H1 (cell line): ENCODE measurements around the gene PLPP7. TPM values are rescaled to one million over a fixed set of nuclear protein-coding genes. Genes with fewer than 3 reads are reported as not detected.

Experiments
- CTCF ChIA-PET: fragments of 300-600 bp; sonication (Branson Sonifier 250); formaldehyde crosslinking; loops from one replicate; lab custom pipeline; 2021; ENCODE audit not compliant: partially characterized antibody; lab: Charles Lee
- POLR2A ChIA-PET: fragments of 300-600 bp; sonication (Branson Sonifier 250); formaldehyde crosslinking; loops from one replicate; lab custom pipeline; 2021; ENCODE audit warnings: inconsistent platforms; ENCODE audit not compliant: partially characterized antibody; lab: Charles Lee
- DNase-seq, 2 experiments: peaks; one replicate each; pipeline versions ENCODE4 v3.0.0 to v3.0.0-alpha.2; 2010 to 2022; ENCODE audit warnings: low spot score in 2 of 2, low read depth in 1 of 2, mixed read lengths in 1 of 2
- FAIRE-seq: peaks from 2 replicates; lab custom pipeline; 2011; peaks lifted over from hg19 to GRCh38; lab: Jason Lieb, UNC
- H2AFZ ChIP-seq: 2 replicates; pipeline ENCODE4 v1.8.1; 2012; ENCODE audit warnings: low read length, inconsistent platforms
- H2AK5ac ChIP-seq: 2 replicates; pipeline ENCODE4 v1.6.1; 2013; ENCODE audit warnings: low read depth, low read length
- H2BK120ac ChIP-seq: replicated peaks from 2 replicates; pipeline ENCODE3; 2013; ENCODE audit warnings: low read depth, low read length, inconsistent platforms
- H2BK12ac ChIP-seq: 2 replicates; pipeline ENCODE4 v1.6.1; 2013; ENCODE audit warnings: low read depth, low read length
- H2BK15ac ChIP-seq: 2 replicates; pipeline ENCODE4 v1.6.1; 2013; ENCODE audit warnings: low read length
- H2BK20ac ChIP-seq: 2 replicates; pipeline ENCODE4 v1.6.1; 2013; ENCODE audit warnings: low read length
- H2BK5ac ChIP-seq: 2 replicates; pipeline ENCODE4 v1.6.1; 2013; ENCODE audit warnings: low read depth, low read length
- H3K14ac ChIP-seq: 2 replicates; pipeline ENCODE4 v1.6.1; 2013; ENCODE audit warnings: inconsistent platforms; ENCODE audit not compliant: insufficient read length
- H3K18ac ChIP-seq: 2 replicates; pipeline ENCODE4 v1.6.1; 2013; ENCODE audit warnings: low read length; ENCODE audit errors: extremely low read depth
- H3K23ac ChIP-seq: 2 replicates; pipeline ENCODE4 v1.6.1; 2013; ENCODE audit warnings: inconsistent platforms; ENCODE audit not compliant: insufficient read length
- H3K23me2 ChIP-seq: 2 replicates; pipeline ENCODE4 v1.6.1; 2013; ENCODE audit warnings: low read depth, low read length
- H3K27ac ChIP-seq: 2 replicates; pipeline ENCODE4 v1.6.1; 2011; ENCODE audit warnings: low read depth, low read length, inconsistent platforms
- H3K27me3 ChIP-seq, 4 experiments: replicated peaks in 1 of 4; 1 replicate in 1 of 4; 2 replicates in 3 of 4; pipeline versions ENCODE4 v1.6.1 to v1.8.1; 2011 to 2013; ENCODE audit warnings: low read length in 3 of 4, mild to moderate bottlenecking in 3 of 4, inconsistent platforms in 2 of 4, mixed read lengths in 2 of 4, moderate library complexity in 1 of 4; ENCODE audit not compliant: control insufficient read depth in 3 of 4, insufficient read depth in 3 of 4; ENCODE audit errors: extremely low read depth in 1 of 4
- H3K36me3 ChIP-seq, 4 experiments: 2 replicates each; pipeline versions ENCODE4 v1.6.1 to v1.8.1; 2011 to 2013; ENCODE audit warnings: mild to moderate bottlenecking in 4 of 4, low read length in 3 of 4, moderate library complexity in 2 of 4, control low read depth in 1 of 4, inconsistent platforms in 1 of 4; ENCODE audit not compliant: insufficient read depth in 4 of 4, control insufficient read depth in 2 of 4
- H3K4ac ChIP-seq: replicated peaks from 2 replicates; pipeline ENCODE3; 2013; ENCODE audit warnings: low read length, low read depth, mixed read lengths, inconsistent platforms; ENCODE audit not compliant: insufficient read length
- H3K4me1 ChIP-seq, 4 experiments: replicated peaks in 1 of 4; 1 replicate in 1 of 4; 2 replicates in 3 of 4; pipeline versions ENCODE4 v1.6.1 to v1.8.1; 2011 to 2013; ENCODE audit warnings: low read length in 3 of 4, inconsistent platforms in 2 of 4, mixed read lengths in 1 of 4; ENCODE audit not compliant: insufficient read depth in 4 of 4, control insufficient read depth in 3 of 4
- H3K4me2 ChIP-seq, 2 experiments: 2 replicates each; pipeline versions ENCODE4 v1.6.1 to v1.8.1; 2011 to 2013; ENCODE audit warnings: low read depth in 2 of 2, low read length in 2 of 2, control low read depth in 1 of 2, inconsistent platforms in 1 of 2, mild to moderate bottlenecking in 1 of 2; ENCODE audit not compliant: insufficient read depth in 1 of 2
- H3K4me3 ChIP-seq, 4 experiments: fragments of 200-600, 300-600 bp in 1 of 4; sonication (generic), shearing (Covaris generic), sonication (Bioruptor Twin) in 1 of 4; 2 replicates each; pipeline versions ENCODE4 v1.5.1 to v1.8.1; 2011 to 2016; ENCODE audit warnings: low read length in 4 of 4, low read depth in 3 of 4, control low read depth in 2 of 4, inconsistent platforms in 2 of 4, mild to moderate bottlenecking in 2 of 4, mixed read lengths in 1 of 4, moderate library complexity in 1 of 4; ENCODE audit not compliant: insufficient read depth in 2 of 4; ENCODE audit errors: extremely low read depth in 1 of 4
- H3K56ac ChIP-seq: replicated peaks from 2 replicates; pipeline ENCODE3; 2013; ENCODE audit warnings: low read depth, mild to moderate bottlenecking, mixed read lengths, low read length, inconsistent platforms; ENCODE audit not compliant: insufficient read length
- H3K79me1 ChIP-seq: 2 replicates; pipeline ENCODE4 v1.6.1; 2013; ENCODE audit warnings: low read depth, low read length, control low read depth
- H3K79me2 ChIP-seq, 2 experiments: 2 replicates each; pipeline versions ENCODE4 v1.6.1 to v1.8.1; 2012 to 2013; ENCODE audit warnings: low read length in 2 of 2, mild to moderate bottlenecking in 2 of 2, inconsistent platforms in 1 of 2; ENCODE audit not compliant: insufficient read depth in 2 of 2, control insufficient read depth in 1 of 2
- H3K9ac ChIP-seq, 4 experiments: replicated peaks in 1 of 4; 1 replicate in 1 of 4; 2 replicates in 3 of 4; pipeline versions ENCODE4 v1.6.1 to v1.8.1; 2011 to 2013; ENCODE audit warnings: low read depth in 3 of 4, low read length in 3 of 4, control low read depth in 2 of 4, mild to moderate bottlenecking in 2 of 4, moderate library complexity in 2 of 4, inconsistent platforms in 1 of 4; ENCODE audit errors: extremely low read depth in 1 of 4
- H3K9me3 ChIP-seq, 2 experiments: 2 replicates each; pipeline versions ENCODE4 v1.6.1 to v1.8.1; 2012 to 2013; ENCODE audit warnings: mild to moderate bottlenecking in 2 of 2, moderate library complexity in 2 of 2, control low read depth in 1 of 2, inconsistent platforms in 1 of 2, low read depth in 1 of 2, low read length in 1 of 2, mixed read lengths in 1 of 2; ENCODE audit not compliant: insufficient read depth in 2 of 2
- H4K20me1 ChIP-seq, 2 experiments: replicated peaks in 1 of 2; 2 replicates each; pipeline versions ENCODE3 to v1.8.1; 2011 to 2013; ENCODE audit warnings: inconsistent platforms in 2 of 2, low read length in 2 of 2, mild to moderate bottlenecking in 1 of 2; ENCODE audit not compliant: insufficient read depth in 2 of 2, control insufficient read depth in 1 of 2
- H4K5ac ChIP-seq: 2 replicates; pipeline ENCODE4 v1.6.1; 2013; ENCODE audit warnings: low read length, low read depth, mixed read lengths, inconsistent platforms; ENCODE audit not compliant: insufficient read length
- H4K8ac ChIP-seq: 2 replicates; pipeline ENCODE4 v1.8.0; 2013; ENCODE audit warnings: mild to moderate bottlenecking, moderate library complexity, low read length, inconsistent platforms; ENCODE audit not compliant: insufficient read depth; ENCODE audit errors: extremely low read depth
- H4K91ac ChIP-seq: replicated peaks from 2 replicates; pipeline ENCODE3; 2013; ENCODE audit warnings: low read length, mixed read lengths, inconsistent platforms; ENCODE audit not compliant: insufficient read length
- RAD21 ChIP-seq, 2 experiments: IDR thresholded peaks in 1 of 2; conservative IDR thresholded peaks in 1 of 2; 2 replicates each; pipeline ENCODE4 v1.6.1; 2011; ENCODE audit warnings: low read depth in 2 of 2, low read length in 2 of 2, improper control_type of control experiment in 1 of 2, inconsistent platforms in 1 of 2, mild to moderate bottlenecking in 1 of 2, moderate library complexity in 1 of 2
- WGBS, 2 experiments: shearing (Covaris generic) in 1 of 2; methylation state at CpG; one replicate each; pipeline versions ENCODE4 v1.1.6 to v1.1.7; 2013 to 2015; ENCODE audit warnings: low lambda C conversion rate in 2 of 2, mixed read lengths in 2 of 2, inconsistent platforms in 1 of 2, low coverage in 1 of 2, missing lambda C conversion rate in 1 of 2; ENCODE audit not compliant: insufficient replicate concordance in 2 of 2, insufficient coverage in 1 of 2, insufficient read length in 1 of 2; ENCODE audit errors: extremely low coverage in 1 of 2, missing lambda C conversion rate in 1 of 2; 5-methylcytosine and 5-hydroxymethylcytosine counted together
- polyA plus RNA-seq, 7 experiments: library from polyadenylated mRNA; depleted of rRNA in 3 of 7; stranded (reverse) in 5 of 7; unstranded in 2 of 7; fragments of >200 nt in 5 of 7; fragments of 200-250 nt in 2 of 7; gene quantifications; 1 replicate in 5 of 7; 2 replicates in 1 of 7; 4 replicates in 1 of 7; pipeline versions ENCODE4 v1.2.1 to v1.2.3, GENCODE V29; 2011 to 2013; ENCODE audit warnings: missing spikeins in 2 of 7, mixed read lengths in 2 of 7
- total RNA-seq: library from RNA; stranded (reverse); fragmentation: NEBNext Ultra II Directional; extraction: Animal tissue kit (Norgen Biotek cat#: 25700); gene quantifications from 2 replicates; pipeline ENCODE4 v1.2.1, GENCODE V29; 2021
- TF ChIP-seq, protein P1 (sequence below), 3 experiments: IDR thresholded peaks; 1 replicate in 2 of 3; 2 replicates in 1 of 3; pipeline versions ENCODE4 v1.5.1 to v1.6.1; 2011; ENCODE audit warnings: low read length in 3 of 3, mild to moderate bottlenecking in 3 of 3, inconsistent platforms in 2 of 3, low read depth in 1 of 3, moderate library complexity in 1 of 3; ENCODE audit not compliant: insufficient read depth in 1 of 3; ENCODE audit errors: control extremely low read depth in 1 of 3
- TF ChIP-seq, protein P2 (sequence below): IDR thresholded peaks from 2 replicates; pipeline ENCODE4 v1.6.1; 2011; ENCODE audit warnings: low read depth, mild to moderate bottlenecking, low read length; ENCODE audit not compliant: insufficient read depth

PLPP7 gene
- total and polyA plus RNA-seq, 2 of the 8 experiments (the other 6 are each of a cell fraction or from before 2014, with no cell fraction given): 3.4 to 3.9 TPM

DNA sequence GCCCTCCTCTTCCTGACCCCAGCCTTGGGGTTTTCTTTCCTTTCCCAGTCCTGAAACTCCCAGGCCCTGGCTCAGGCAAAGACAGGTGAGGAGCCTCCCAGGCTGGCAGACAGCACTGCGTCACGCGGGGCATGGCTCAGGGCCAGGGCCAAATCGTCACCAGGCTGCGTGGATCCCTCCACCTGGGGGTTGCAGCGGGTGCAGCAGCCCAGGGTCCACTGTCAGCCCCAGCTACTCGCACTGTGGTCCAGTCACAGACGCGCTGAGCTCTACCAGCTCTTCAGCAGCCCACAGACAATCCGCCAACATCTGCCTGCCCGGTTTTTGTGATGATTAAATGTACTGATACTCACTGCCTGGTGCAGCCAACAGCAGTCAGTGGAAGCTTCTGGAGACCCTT lies 25.3 kb upstream of the PLPP7 start:
- no peaks in the 10 kb centered on the region for H3K27me3 ChIP-seq
- H2AFZ ChIP-seq: no peak overlapping the region
- no peak overlapping the region for H3K14ac ChIP-seq
- no peak overlapping the region for H3K18ac ChIP-seq
- no peak overlapping the region for H2BK12ac ChIP-seq
- H2BK5ac ChIP-seq: no peak overlapping the region; the same call in 1 of the 2 replicates
- no peak overlapping the region for H3K56ac ChIP-seq
- peak; percentile 18 to 22; a peak in 2 of 4 replicates for TF ChIP-seq RAD21 (IDR thresholded peaks at IDR 0.05 in 1 of 2, conservative IDR thresholded peaks at IDR 0.05 in 1 of 2; ENCODE audit: low read depth in 2 of 2, low read length in 2 of 2)
- TF ChIP-seq, protein P1, sequence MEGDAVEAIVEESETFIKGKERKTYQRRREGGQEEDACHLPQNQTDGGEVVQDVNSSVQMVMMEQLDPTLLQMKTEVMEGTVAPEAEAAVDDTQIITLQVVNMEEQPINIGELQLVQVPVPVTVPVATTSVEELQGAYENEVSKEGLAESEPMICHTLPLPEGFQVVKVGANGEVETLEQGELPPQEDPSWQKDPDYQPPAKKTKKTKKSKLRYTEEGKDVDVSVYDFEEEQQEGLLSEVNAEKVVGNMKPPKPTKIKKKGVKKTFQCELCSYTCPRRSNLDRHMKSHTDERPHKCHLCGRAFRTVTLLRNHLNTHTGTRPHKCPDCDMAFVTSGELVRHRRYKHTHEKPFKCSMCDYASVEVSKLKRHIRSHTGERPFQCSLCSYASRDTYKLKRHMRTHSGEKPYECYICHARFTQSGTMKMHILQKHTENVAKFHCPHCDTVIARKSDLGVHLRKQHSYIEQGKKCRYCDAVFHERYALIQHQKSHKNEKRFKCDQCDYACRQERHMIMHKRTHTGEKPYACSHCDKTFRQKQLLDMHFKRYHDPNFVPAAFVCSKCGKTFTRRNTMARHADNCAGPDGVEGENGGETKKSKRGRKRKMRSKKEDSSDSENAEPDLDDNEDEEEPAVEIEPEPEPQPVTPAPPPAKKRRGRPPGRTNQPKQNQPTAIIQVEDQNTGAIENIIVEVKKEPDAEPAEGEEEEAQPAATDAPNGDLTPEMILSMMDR (IDR thresholded peaks at IDR 0.05; ENCODE audit: control extremely low read depth in 1 of 3, insufficient read depth in 1 of 3, low read depth in 1 of 3, low read length in 3 of 3): peak in 2 of 3 experiments; percentile 7 to 21; a peak in 2 of 4 replicates
- TF ChIP-seq, protein P2, sequence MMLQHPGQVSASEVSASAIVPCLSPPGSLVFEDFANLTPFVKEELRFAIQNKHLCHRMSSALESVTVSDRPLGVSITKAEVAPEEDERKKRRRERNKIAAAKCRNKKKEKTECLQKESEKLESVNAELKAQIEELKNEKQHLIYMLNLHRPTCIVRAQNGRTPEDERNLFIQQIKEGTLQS: no peak
- no peak overlapping the region for H3K23ac ChIP-seq
- peak overlapping the region; percentile 89; the same call in 1 of the 2 replicates for H4K8ac ChIP-seq
- no peak overlapping the region for H2BK120ac ChIP-seq
- ChIA-PET CTCF (interaction anchor here (0.6 to 2.0 kb wide), 14 partner anchors 9 to 1785 kb away, joined by 3 to 7 read pairs (median 3); partner anchors contain the start of gene FAM78A), POLR2A (interaction anchor here (0.7 kb wide), 1 partner anchor 97 kb away, joined by 3 read pairs; no protein-coding TSS in a partner anchor)
- H3K4ac ChIP-seq: peak overlapping the region; percentile 53
- FAIRE-seq (no peak), DNase-seq (peak in 1 of 2 experiments; percentile 47)
- H3K27ac ChIP-seq: no peak overlapping the region
- no peaks in the 10 kb centered on the region for H3K79me2 ChIP-seq
- H3K4me1 ChIP-seq: peaks cover 0 to 3% (median under 1%) of the 10 kb centered on the region in 4 experiments; a peak in 4 of 7 replicates
- H3K36me3 ChIP-seq: no peaks in the 10 kb centered on the region
- H3K4me2 ChIP-seq: no peak overlapping the region
- no peaks in the 10 kb centered on the region; the same call in 1 of the 2 replicates for H3K23me2 ChIP-seq
- H2BK20ac ChIP-seq: no peak overlapping the region
- no peaks in the 10 kb centered on the region for H3K9me3 ChIP-seq
- no peak overlapping the region for H2AK5ac ChIP-seq
- H4K5ac ChIP-seq: no peak overlapping the region
- no peak overlapping the region for H3K4me3 ChIP-seq
- H4K20me1 ChIP-seq: peaks cover 0 to 2% of the 10 kb centered on the region in 2 experiments
- no peaks in the 10 kb centered on the region for H3K79me1 ChIP-seq
- peak overlapping the region; percentile 42 for H4K91ac ChIP-seq
- WGBS, 2 experiments: 89% methylated on average over 11 of the region's 11 CpGs; no CpG with 5 or more reads in 1 of the 2 experiments
- H3K9ac ChIP-seq: no peak overlapping the region
- H2BK15ac ChIP-seq: no peak overlapping the region
